ENCODE measurements around the gene NFIC. TPM values are rescaled to one million over a fixed set of nuclear protein-coding genes. Genes with fewer than 3 reads are reported as not detected.
"Not testable (repeated sequence)": the region's sequence is repeated elsewhere in the genome, so short reads cannot be mapped to it uniquely, and the experiment has no call there.

The NFIC gene
- total RNA-seq = 10 to 100 TPM; 10.4 to 23.1 TPM

GRCh38 chr19:3365836-3366752 is at the start of gene NFIC:
NFIC (plus strand) TSS chr19:3366583; CDS start chr19:3366637, 54 bp downstream.
- H3K9me3 Mint-ChIP-seq = no peaks in the 10 kb centered on the region
- H3K36me3 Mint-ChIP-seq = no peaks in the 10 kb centered on the region
- DNase-seq (ENCODE audit: low spot score in 2 of 2) = no peak
- peak within 1 kb of the TSS in 1 of 2 donors; percentile 26 for H3K27ac Mint-ChIP-seq
- peak; percentile 45 to 63 for ATAC-seq

DNA sequence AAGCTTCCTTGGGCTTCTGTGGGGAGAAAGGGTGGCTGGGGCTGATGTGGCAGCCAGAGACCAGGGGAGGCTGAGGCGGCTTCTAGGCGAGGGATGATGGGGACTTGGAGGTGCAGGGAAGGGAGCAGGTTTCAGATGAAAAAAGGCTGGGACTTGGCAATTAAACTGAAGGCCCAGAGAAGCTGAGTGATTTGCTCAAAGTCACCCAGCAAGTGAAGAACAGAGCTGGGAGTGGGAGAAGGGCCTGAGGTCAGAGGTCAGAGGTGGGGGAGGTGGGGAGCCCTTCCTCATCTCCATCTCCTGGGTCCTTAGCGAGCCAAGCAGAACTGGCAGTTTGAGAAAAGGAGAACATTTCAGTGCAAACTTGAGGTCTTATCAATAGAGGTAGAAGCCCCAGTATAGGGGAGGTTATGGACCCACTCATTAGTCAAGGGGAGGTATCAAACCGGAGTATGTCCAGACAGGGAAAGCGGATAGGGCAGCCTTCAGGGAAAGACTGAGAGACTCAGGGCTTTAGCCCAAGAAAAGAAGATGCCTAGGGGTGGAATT is 49.6 kb upstream of the NFIC start:
- ATAC-seq (no peak), DNase-seq (ENCODE audit: low spot score in 2 of 2) (no peak)
- Mint-ChIP-seq H3K27ac (no peak overlapping the region), H3K36me3 (no peaks in the 10 kb centered on the region), H3K9me3 (no peaks in the 10 kb centered on the region)

GRCh38 chr19:3319643-3320353 is 46.6 kb upstream of the NFIC start:
- Mint-ChIP-seq H3K36me3 (no peaks in the 10 kb centered on the region), H3K9me3 (no peaks in the 10 kb centered on the region), H3K27ac (no peak overlapping the region)
- ATAC-seq (no peak), DNase-seq (ENCODE audit: low spot score in 2 of 2) (no peak)

- Mint-ChIP-seq H3K9me3 (no peaks in the 10 kb centered on the region), H3K27ac (no peak overlapping the region), H3K36me3 (no peaks in the 10 kb centered on the region)
- ATAC-seq (no peak), DNase-seq (ENCODE audit: low spot score in 2 of 2) (no peak)
Measured at GRCh38 chr19:3320354-3320670, 46.1 kb upstream of the NFIC start.

GRCh38 chr19:3320853-3321252 is 45.5 kb upstream of the NFIC start:
- Mint-ChIP-seq H3K36me3 (no peaks in the 10 kb centered on the region), H3K9me3 (no peaks in the 10 kb centered on the region), H3K27ac (no peak overlapping the region)
- DNase-seq (ENCODE audit: low spot score in 2 of 2) (no peak), ATAC-seq (no peak)

DNA sequence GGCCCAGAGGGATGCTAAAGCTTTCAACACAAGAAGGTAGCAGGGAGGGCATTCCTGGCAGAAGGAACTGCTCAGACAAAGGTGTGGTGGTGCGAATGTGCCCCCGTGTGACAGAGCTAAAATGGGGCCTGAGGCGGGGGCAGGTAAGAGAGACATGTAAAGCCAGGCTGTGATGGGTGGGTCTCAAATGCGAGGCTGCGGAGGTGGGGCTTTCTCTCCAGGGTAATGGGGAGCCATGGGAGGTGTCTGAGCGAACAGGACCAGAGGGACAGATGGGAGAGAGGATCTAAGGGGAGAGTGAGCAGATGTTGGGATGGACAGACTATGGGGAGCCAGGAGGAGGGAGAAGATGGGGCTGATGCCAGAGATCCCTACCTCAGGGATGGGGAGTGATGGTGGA is 44.7 kb upstream of the NFIC start:
- H3K36me3 Mint-ChIP-seq = no peaks in the 10 kb centered on the region
- no peak for ATAC-seq
- no peak for DNase-seq (ENCODE audit: low spot score in 2 of 2)
- H3K27ac Mint-ChIP-seq = no peak overlapping the region
- H3K9me3 Mint-ChIP-seq = no peaks in the 10 kb centered on the region

- Mint-ChIP-seq H3K27ac (peak overlapping the region in 1 of 2 donors; percentile 8), H3K9me3 (no peaks in the 10 kb centered on the region), H3K36me3 (no peaks in the 10 kb centered on the region)
- DNase-seq (ENCODE audit: low spot score in 2 of 2) = no peak
- ATAC-seq = no peak
Measured at GRCh38 chr19:3322199-3322978, 44.0 kb upstream of the NFIC start.

GRCh38 chr19:3323026-3323425 is 43.4 kb upstream of the NFIC start:
- Mint-ChIP-seq H3K9me3 (no peaks in the 10 kb centered on the region), H3K36me3 (no peaks in the 10 kb centered on the region), H3K27ac (peak overlapping the region in 1 of 2 donors; percentile 8)
- ATAC-seq (no peak), DNase-seq (ENCODE audit: low spot score in 2 of 2) (no peak)

- H3K27ac Mint-ChIP-seq = no peak overlapping the region
- DNase-seq (ENCODE audit: low spot score in 2 of 2) (no peak), ATAC-seq (no peak)
- no peaks in the 10 kb centered on the region for H3K9me3 Mint-ChIP-seq
- no peaks in the 10 kb centered on the region for H3K36me3 Mint-ChIP-seq
Measured at GRCh38 chr19:3323658-3324057, 42.7 kb upstream of the NFIC start.

GRCh38 chr19:3324405-3324856 is 42.0 kb upstream of the NFIC start:
- ATAC-seq (peak; percentile 85 to 94), DNase-seq (ENCODE audit: low spot score in 2 of 2) (peak; percentile 76 to 91)

DNA sequence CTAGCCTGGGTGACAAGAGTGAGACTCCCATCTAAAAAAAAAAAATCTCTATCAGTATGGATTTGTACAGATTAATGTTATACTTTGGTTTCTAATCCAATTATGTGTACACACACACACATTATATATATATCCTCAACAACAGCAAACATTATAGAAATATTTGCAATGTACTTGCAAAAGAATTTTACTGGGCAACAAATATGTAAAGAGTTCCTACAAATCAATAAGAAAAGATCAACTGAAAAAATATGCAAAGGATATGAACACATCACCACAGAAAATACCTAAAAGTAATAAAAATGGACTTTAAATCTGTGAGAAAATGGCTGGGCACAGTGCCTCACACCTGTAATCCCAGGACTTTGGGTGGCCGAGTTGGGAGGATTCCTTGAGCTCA is 40.9 kb upstream of the NFIC start:
- H3K9me3 Mint-ChIP-seq = no peaks in the 10 kb centered on the region
- H3K36me3 Mint-ChIP-seq = no peaks in the 10 kb centered on the region
- no peak for DNase-seq (ENCODE audit: low spot score in 2 of 2)
- no peak overlapping the region for H3K27ac Mint-ChIP-seq
- no peak for ATAC-seq

More at GRCh38 chr19:3324405-3324856, 42.0 kb upstream of the NFIC start:
- H3K9me3 Mint-ChIP-seq = no peaks in the 10 kb centered on the region
- no peak overlapping the region for H3K27ac Mint-ChIP-seq
- no peaks in the 10 kb centered on the region for H3K36me3 Mint-ChIP-seq

GRCh38 chr19:3328743-3329142 is 37.6 kb upstream of the NFIC start:
- H3K27ac Mint-ChIP-seq = no peak overlapping the region
- DNase-seq (ENCODE audit: low spot score in 2 of 2) (no peak), ATAC-seq (no peak)
- H3K36me3 Mint-ChIP-seq = no peaks in the 10 kb centered on the region
- H3K9me3 Mint-ChIP-seq = no peaks in the 10 kb centered on the region

- no peaks in the 10 kb centered on the region for H3K9me3 Mint-ChIP-seq
- no peaks in the 10 kb centered on the region for H3K36me3 Mint-ChIP-seq
- DNase-seq (ENCODE audit: low spot score in 2 of 2) (no peak), ATAC-seq (no peak)
- no peak overlapping the region for H3K27ac Mint-ChIP-seq
Measured at GRCh38 chr19:3330047-3330446, 36.3 kb upstream of the NFIC start.

DNA sequence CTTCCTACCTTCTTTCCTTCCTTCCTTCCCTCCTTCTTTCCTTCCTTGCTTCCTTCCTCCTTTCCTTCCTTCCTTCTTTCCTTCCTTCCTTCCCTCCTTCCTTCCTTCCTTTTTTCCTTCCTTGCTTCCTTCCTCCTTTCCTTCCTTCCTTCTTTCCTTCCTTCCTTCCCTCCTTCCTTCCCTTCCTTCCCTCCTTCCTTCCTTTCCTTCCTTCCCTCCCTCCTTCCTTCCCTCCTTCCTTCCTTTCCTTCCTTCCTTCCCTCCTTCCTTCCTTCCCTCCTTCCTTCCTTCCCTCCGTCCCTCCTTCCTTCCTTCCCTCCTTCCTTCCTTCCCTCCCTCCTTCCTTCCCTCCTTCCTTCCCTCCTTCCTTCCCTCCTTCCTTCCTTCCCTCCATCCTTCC is 34.2 kb upstream of the NFIC start:
- not testable (repeated sequence) for H3K27ac Mint-ChIP-seq; ATAC-seq; DNase-seq (ENCODE audit: low spot score in 2 of 2); H3K36me3 Mint-ChIP-seq; H3K9me3 Mint-ChIP-seq

DNA sequence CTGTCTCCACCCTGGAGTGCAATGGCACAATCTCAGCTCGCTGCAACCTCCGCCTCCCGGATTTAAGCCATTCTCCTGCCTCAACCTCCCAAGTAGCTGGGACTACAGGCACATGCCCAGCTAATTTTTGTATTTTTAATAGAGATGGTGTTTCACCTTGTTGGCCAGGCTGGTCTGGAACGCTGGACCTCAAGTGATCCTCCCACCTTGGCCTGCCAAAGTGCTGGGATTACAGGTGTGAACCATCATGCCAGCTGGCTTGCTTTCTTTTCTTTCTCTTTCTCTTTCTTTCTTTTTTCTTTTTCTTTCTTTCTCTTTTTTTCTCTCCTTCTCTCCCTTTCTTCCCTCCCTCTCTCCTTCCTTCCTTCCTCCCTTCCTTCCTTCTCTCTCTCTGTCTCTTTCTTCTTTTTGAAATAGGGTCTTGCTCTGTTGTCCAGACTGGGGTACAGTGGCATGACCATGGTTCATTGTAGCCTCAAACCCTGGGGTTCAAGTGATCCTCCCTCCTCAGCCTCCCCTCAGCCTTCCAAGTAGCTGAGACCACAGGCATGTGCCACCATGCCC is 33.3 kb upstream of the NFIC start:
- no peak for ATAC-seq
- no peak for DNase-seq (ENCODE audit: low spot score in 2 of 2)
- H3K9me3 Mint-ChIP-seq = no peaks in the 10 kb centered on the region
- H3K36me3 Mint-ChIP-seq = no peaks in the 10 kb centered on the region
- peak overlapping the region in 1 of 2 donors; percentile 50 for H3K27ac Mint-ChIP-seq

DNA sequence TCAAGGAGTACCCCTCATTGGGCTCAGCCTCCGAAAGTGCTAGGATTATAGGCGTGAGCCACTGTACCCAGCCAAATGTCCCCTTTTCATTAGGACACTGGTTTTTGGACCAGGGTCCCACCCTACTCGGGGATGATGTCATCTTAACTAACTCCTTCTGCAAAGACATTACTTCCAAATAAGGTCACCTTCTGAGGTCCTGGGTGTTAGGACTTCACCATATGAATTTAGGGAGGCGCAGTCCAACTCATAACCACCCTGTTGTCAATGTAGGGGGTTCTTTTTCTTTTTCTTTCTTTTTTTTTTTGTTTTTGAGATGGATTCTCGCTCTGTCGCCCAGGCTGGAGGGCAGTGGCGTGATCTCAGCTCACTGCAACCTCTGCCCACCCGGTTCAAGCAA is 32.7 kb upstream of the NFIC start:
- ATAC-seq (no peak), DNase-seq (ENCODE audit: low spot score in 2 of 2) (no peak)
- Mint-ChIP-seq H3K27ac (no peak overlapping the region), H3K36me3 (no peaks in the 10 kb centered on the region), H3K9me3 (no peaks in the 10 kb centered on the region)

All from activated naive CD4-positive, alpha-beta T cell treated with anti-CD3 and anti-CD28 coated beads, Interleukin-2, amount 50 U/mL, for 72 hours (primary cell).